ENCODE data around the gene KCNMB2. TPM values are rescaled to one million over a fixed set of nuclear protein-coding genes. Genes with fewer than 3 reads are reported as not detected.

KCNMB2 gene
- total RNA-seq, 1 donor from 2014 or later, result not detected

GRCh38 chr3:178671377-178671776 is 135.1 kb downstream of the KCNMB2 start:
- Mint-ChIP-seq H3K4me1 (ENCODE audit: unreplicated experiment) (peaks cover 5% of the 10 kb centered on the region), H3K36me3 (ENCODE audit: unreplicated experiment) (no peaks in the 10 kb centered on the region), H3K9me3 (ENCODE audit: unreplicated experiment) (no peaks in the 10 kb centered on the region), H3K4me3 (ENCODE audit: unreplicated experiment) (no peak overlapping the region), H3K27me3 (ENCODE audit: unreplicated experiment) (peaks cover 2% of the 10 kb centered on the region), H3K27ac (ENCODE audit: unreplicated experiment) (no peak overlapping the region)
- no peak for TF ChIP-seq CTCF (IDR thresholded peaks at IDR 0.05)
- DNase-seq (ENCODE audit: extremely low spot score, unreplicated experiment), result no peak

GRCh38 chr3:178671791-178672190 is 135.6 kb downstream of the KCNMB2 start:
- DNase-seq (ENCODE audit: extremely low spot score, unreplicated experiment), result no peak
- H3K4me1 Mint-ChIP-seq (ENCODE audit: unreplicated experiment), result peaks cover 5% of the 10 kb centered on the region
- no peak overlapping the region for H3K4me3 Mint-ChIP-seq (ENCODE audit: unreplicated experiment)
- no peak overlapping the region for H3K27ac Mint-ChIP-seq (ENCODE audit: unreplicated experiment)
- H3K36me3 Mint-ChIP-seq (ENCODE audit: unreplicated experiment), result no peaks in the 10 kb centered on the region
- H3K27me3 Mint-ChIP-seq (ENCODE audit: unreplicated experiment), result peaks cover 2% of the 10 kb centered on the region
- no peak for TF ChIP-seq CTCF (IDR thresholded peaks at IDR 0.05)
- H3K9me3 Mint-ChIP-seq (ENCODE audit: unreplicated experiment), result no peaks in the 10 kb centered on the region

GRCh38 chr3:178672275-178672674 is 136.0 kb downstream of the KCNMB2 start:
- Mint-ChIP-seq H3K36me3 (ENCODE audit: unreplicated experiment) (no peaks in the 10 kb centered on the region), H3K27ac (ENCODE audit: unreplicated experiment) (no peak overlapping the region)
- no peak for DNase-seq (ENCODE audit: extremely low spot score, unreplicated experiment)

GRCh38 chr3:178673529-178673928 is 137.3 kb downstream of the KCNMB2 start:
- Mint-ChIP-seq H3K4me1 (ENCODE audit: unreplicated experiment) (peaks cover 5% of the 10 kb centered on the region), H3K27ac (ENCODE audit: unreplicated experiment) (no peak overlapping the region), H3K9me3 (ENCODE audit: unreplicated experiment) (no peaks in the 10 kb centered on the region), H3K36me3 (ENCODE audit: unreplicated experiment) (no peaks in the 10 kb centered on the region), H3K4me3 (ENCODE audit: unreplicated experiment) (no peak overlapping the region), H3K27me3 (ENCODE audit: unreplicated experiment) (peaks cover 2% of the 10 kb centered on the region)
- no peak for TF ChIP-seq CTCF (IDR thresholded peaks at IDR 0.05)
- no peak for DNase-seq (ENCODE audit: extremely low spot score, unreplicated experiment)

More at GRCh38 chr3:178672275-178672674, 136.0 kb downstream of the KCNMB2 start:
- Mint-ChIP-seq H3K4me1 (ENCODE audit: unreplicated experiment) (peaks cover 5% of the 10 kb centered on the region), H3K4me3 (ENCODE audit: unreplicated experiment) (no peak overlapping the region), H3K9me3 (ENCODE audit: unreplicated experiment) (no peaks in the 10 kb centered on the region), H3K27me3 (ENCODE audit: unreplicated experiment) (peaks cover 2% of the 10 kb centered on the region)
- TF ChIP-seq CTCF (IDR thresholded peaks at IDR 0.05), result no peak

GRCh38 chr3:178676077-178676476 is 139.8 kb downstream of the KCNMB2 start:
- TF ChIP-seq CTCF (IDR thresholded peaks at IDR 0.05), result no peak
- Mint-ChIP-seq H3K27me3 (ENCODE audit: unreplicated experiment) (peaks cover 17% of the 10 kb centered on the region), H3K27ac (ENCODE audit: unreplicated experiment) (no peak overlapping the region), H3K4me1 (ENCODE audit: unreplicated experiment) (no peaks in the 10 kb centered on the region), H3K4me3 (ENCODE audit: unreplicated experiment) (no peak overlapping the region), H3K9me3 (ENCODE audit: unreplicated experiment) (no peaks in the 10 kb centered on the region), H3K36me3 (ENCODE audit: unreplicated experiment) (no peaks in the 10 kb centered on the region)
- DNase-seq (ENCODE audit: extremely low spot score, unreplicated experiment), result no peak

Data from osteocyte (in vitro differentiated cells).